ENCODE data around the gene VTI1A. TPM values are rescaled to one million over a fixed set of nuclear protein-coding genes. Genes with fewer than 3 reads are reported as not detected.

Gene VTI1A
- total and polyA plus RNA-seq, 2 of the 4 experiments (the other 2 are of a cell fraction): 9.7 to 24.9 TPM

DNA sequence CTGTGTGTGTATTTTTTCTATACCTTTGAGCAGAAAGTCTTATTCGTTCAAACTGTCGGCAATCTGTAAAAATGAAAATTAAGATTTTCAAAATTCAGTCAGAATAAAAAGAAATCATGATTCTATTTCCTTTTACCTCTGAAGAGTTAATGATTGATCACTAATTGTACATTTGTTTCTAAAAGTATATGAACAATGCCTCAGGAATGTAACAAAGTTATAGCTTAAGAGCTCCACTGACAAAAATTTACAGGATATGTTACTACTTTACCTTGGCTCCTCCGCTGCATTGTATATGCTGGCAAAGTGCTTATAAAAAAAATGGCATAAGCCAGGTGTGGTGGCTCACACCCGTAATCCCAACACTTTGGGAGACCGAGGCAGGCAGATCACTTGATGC is 225.7 kb downstream of the VTI1A start:
- CTCF ChIA-PET: no interaction called here

More for the DNA sequence above, 225.7 kb downstream of the VTI1A start:
- Histone ChIP-seq H2AK5ac (ENCODE audit: low read depth, low read length) (no peak overlapping the region), H4K91ac (ENCODE audit: insufficient read depth, low read depth, low read length) (no peak overlapping the region), H3K4ac (ENCODE audit: low read depth, low read length) (no peak overlapping the region), H3K4me2 (ENCODE audit: low read depth, low read length) (no peak overlapping the region), H3K9me1 (ENCODE audit: insufficient read depth, low read length) (no peaks in the 10 kb centered on the region), H3K23ac (ENCODE audit: low read depth, low read length) (no peak overlapping the region), H3K27me3 (ENCODE audit: control insufficient read depth, insufficient read depth, low read length) (no peaks in the 10 kb centered on the region), H3K36me3 (ENCODE audit: control insufficient read depth, insufficient read depth, low read length) (peaks cover 1% of the 10 kb centered on the region; the same call in 1 of the 2 replicates), H3K18ac (ENCODE audit: low read depth, low read length) (no peak overlapping the region), H4K20me1 (ENCODE audit: insufficient read depth, low read length) (no peaks in the 10 kb centered on the region), H3K56ac (ENCODE audit: extremely low read depth, insufficient read depth, low read length) (no peak overlapping the region), H3K4me1 (ENCODE audit: control insufficient read depth, insufficient read depth, low read length) (no peaks in the 10 kb centered on the region), H3K9me3 (ENCODE audit: control insufficient read depth, insufficient read depth, low read length) (no peaks in the 10 kb centered on the region), H2AFZ (replicated peaks; ENCODE audit: low read length, poor library complexity) (no peak overlapping the region), H3K4me3 (ENCODE audit: insufficient read depth, low read depth, low read length) (no peak overlapping the region), H2BK15ac (ENCODE audit: low read depth, low read length) (no peak overlapping the region), H2BK5ac (ENCODE audit: low read depth, low read length, poor library complexity, severe bottlenecking) (no peak overlapping the region), H3K9ac (ENCODE audit: low read depth, low read length) (no peak overlapping the region), H4K5ac (ENCODE audit: low read depth, low read length) (no peak overlapping the region), H2BK20ac (ENCODE audit: low read depth, low read length) (no peak overlapping the region), H4K8ac (ENCODE audit: low read depth in 2 of 2, low read length in 2 of 2) (no peak overlapping the region), H3K14ac (replicated peaks; ENCODE audit: low read depth, low read length) (no peak overlapping the region), H3K27ac (ENCODE audit: insufficient read depth, low read length) (no peak overlapping the region), H2BK120ac (ENCODE audit: low read depth, low read length) (no peak overlapping the region), H3K79me1 (ENCODE audit: low read depth in 1 of 2, low read length in 2 of 2) (no peaks in the 10 kb centered on the region), H2AK9ac (replicated peaks; ENCODE audit: low read depth, low read length, poor library complexity) (no peak overlapping the region)
- DNase-seq (no peak), ATAC-seq (ENCODE audit: low read depth) (no peak)
- 100% methylated on average over 1 of the region's 5 CpGs; no CpG with 5 or more reads in 1 of the 2 experiments for WGBS, 2 experiments (ENCODE audit: extremely low coverage in 2 of 2, insufficient read length in 1 of 2)
- TF ChIP-seq CHD1 (IDR thresholded peaks at IDR 0.05; ENCODE audit: low read depth, low read length) (no peak), MXI1 (IDR thresholded peaks at IDR 0.05; ENCODE audit: borderline replicate concordance, low read depth, low read length) (no peak), BHLHE40 (IDR thresholded peaks at IDR 0.05; ENCODE audit: low read depth, low read length) (no peak), RAD21 (IDR thresholded peaks at IDR 0.05; ENCODE audit: low read length) (no peak), RCOR1 (IDR thresholded peaks at IDR 0.05; ENCODE audit: insufficient replicate concordance, low read length) (no peak), SMC3 (IDR thresholded peaks at IDR 0.05; ENCODE audit: low read depth, low read length) (no peak), FOS (IDR thresholded peaks at IDR 0.05; ENCODE audit: low read depth, low read length) (no peak), MAFK (IDR thresholded peaks at IDR 0.05; ENCODE audit: low read depth, low read length) (no peak), NFE2L2 (IDR thresholded peaks at IDR 0.05; ENCODE audit: low read depth, low read length) (no peak), CEBPB (IDR thresholded peaks at IDR 0.05; ENCODE audit: low read depth, low read length) (no peak), RFX5 (IDR thresholded peaks at IDR 0.05; ENCODE audit: low read depth, low read length) (no peak), MAZ (IDR thresholded peaks at IDR 0.05; ENCODE audit: borderline replicate concordance, low read depth, low read length) (no peak), POLR2A (IDR thresholded peaks at IDR 0.05; ENCODE audit: low read depth, low read length) (no peak)
- TF ChIP-seq, protein P1, sequence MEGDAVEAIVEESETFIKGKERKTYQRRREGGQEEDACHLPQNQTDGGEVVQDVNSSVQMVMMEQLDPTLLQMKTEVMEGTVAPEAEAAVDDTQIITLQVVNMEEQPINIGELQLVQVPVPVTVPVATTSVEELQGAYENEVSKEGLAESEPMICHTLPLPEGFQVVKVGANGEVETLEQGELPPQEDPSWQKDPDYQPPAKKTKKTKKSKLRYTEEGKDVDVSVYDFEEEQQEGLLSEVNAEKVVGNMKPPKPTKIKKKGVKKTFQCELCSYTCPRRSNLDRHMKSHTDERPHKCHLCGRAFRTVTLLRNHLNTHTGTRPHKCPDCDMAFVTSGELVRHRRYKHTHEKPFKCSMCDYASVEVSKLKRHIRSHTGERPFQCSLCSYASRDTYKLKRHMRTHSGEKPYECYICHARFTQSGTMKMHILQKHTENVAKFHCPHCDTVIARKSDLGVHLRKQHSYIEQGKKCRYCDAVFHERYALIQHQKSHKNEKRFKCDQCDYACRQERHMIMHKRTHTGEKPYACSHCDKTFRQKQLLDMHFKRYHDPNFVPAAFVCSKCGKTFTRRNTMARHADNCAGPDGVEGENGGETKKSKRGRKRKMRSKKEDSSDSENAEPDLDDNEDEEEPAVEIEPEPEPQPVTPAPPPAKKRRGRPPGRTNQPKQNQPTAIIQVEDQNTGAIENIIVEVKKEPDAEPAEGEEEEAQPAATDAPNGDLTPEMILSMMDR (conservative IDR thresholded peaks at IDR 0.05; ENCODE audit: low read depth, low read length): no peak
- TF ChIP-seq, protein P2, sequence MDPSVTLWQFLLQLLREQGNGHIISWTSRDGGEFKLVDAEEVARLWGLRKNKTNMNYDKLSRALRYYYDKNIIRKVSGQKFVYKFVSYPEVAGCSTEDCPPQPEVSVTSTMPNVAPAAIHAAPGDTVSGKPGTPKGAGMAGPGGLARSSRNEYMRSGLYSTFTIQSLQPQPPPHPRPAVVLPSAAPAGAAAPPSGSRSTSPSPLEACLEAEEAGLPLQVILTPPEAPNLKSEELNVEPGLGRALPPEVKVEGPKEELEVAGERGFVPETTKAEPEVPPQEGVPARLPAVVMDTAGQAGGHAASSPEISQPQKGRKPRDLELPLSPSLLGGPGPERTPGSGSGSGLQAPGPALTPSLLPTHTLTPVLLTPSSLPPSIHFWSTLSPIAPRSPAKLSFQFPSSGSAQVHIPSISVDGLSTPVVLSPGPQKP (IDR thresholded peaks at IDR 0.05; ENCODE audit: borderline replicate concordance, low read depth, low read length): no peak
- TF ChIP-seq, protein P3, sequence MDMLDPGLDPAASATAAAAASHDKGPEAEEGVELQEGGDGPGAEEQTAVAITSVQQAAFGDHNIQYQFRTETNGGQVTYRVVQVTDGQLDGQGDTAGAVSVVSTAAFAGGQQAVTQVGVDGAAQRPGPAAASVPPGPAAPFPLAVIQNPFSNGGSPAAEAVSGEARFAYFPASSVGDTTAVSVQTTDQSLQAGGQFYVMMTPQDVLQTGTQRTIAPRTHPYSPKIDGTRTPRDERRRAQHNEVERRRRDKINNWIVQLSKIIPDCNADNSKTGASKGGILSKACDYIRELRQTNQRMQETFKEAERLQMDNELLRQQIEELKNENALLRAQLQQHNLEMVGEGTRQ (IDR thresholded peaks at IDR 0.05; ENCODE audit: low read depth, low read length): no peak
- intact Hi-C loops (cut with micrococcal nuclease): no loop called here
- BruUV-seq (replicated peaks): no TSS peak
- POLR2A ChIA-PET (ENCODE audit: unreplicated experiment): no interaction called here
- in situ Hi-C loops (cut with MboI; ENCODE audit: low sequenced_read_pairs): no loop called here
- dilution Hi-C loops (cut with HindIII; ENCODE audit: low sequenced_read_pairs, unreplicated experiment): no loop called here

All from IMR-90 (cell line).